HEK293 (cell line): ENCODE measurements around the gene GBF1.

Experiments
- ELK4 ChIP-seq: IDR thresholded peaks from 2 replicates; pipeline ENCODE4 v1.6.1; 2011; ENCODE audit warnings: mild to moderate bottlenecking, low read depth, low read length, borderline replicate concordance
- GLIS1 ChIP-seq: fragments of 450-650 bp; formaldehyde crosslinking; IDR thresholded peaks from 2 replicates; pipeline ENCODE4 v1.5.1; 2016; ENCODE audit warnings: missing biosample characterization, missing genetic modification characterization
- KLF16 ChIP-seq: fragments of 450-650 bp; formaldehyde crosslinking; IDR thresholded peaks from 2 replicates; pipeline ENCODE4 v1.5.1; 2017; ENCODE audit warnings: missing biosample characterization, missing genetic modification characterization
- PATZ1 ChIP-seq: fragments of 450-650 bp; formaldehyde crosslinking; IDR thresholded peaks from 2 replicates; pipeline ENCODE4 v1.5.1; 2016; ENCODE audit warnings: missing biosample characterization, missing genetic modification characterization
- PRDM10 ChIP-seq: fragments of 450-650 bp; formaldehyde crosslinking; IDR thresholded peaks from 2 replicates; pipeline ENCODE4 v1.5.1; 2016; ENCODE audit warnings: missing biosample characterization, missing genetic modification characterization
- PRDM6 ChIP-seq: fragments of 450-650 bp; formaldehyde crosslinking; IDR thresholded peaks from 2 replicates; pipeline ENCODE4 v1.5.1; 2017; ENCODE audit warnings: missing biosample characterization, missing genetic modification characterization
- SCRT1 ChIP-seq: fragments of 450-650 bp; formaldehyde crosslinking; IDR thresholded peaks from 2 replicates; pipeline ENCODE4 v1.5.1; 2016; ENCODE audit warnings: missing biosample characterization, missing genetic modification characterization, borderline replicate concordance
- SP7 ChIP-seq: fragments of 450-650 bp; formaldehyde crosslinking; IDR thresholded peaks from 2 replicates; pipeline ENCODE4 v1.5.1; 2016; ENCODE audit warnings: missing biosample characterization, missing genetic modification characterization
- ZBTB11 ChIP-seq: fragments of 450-650 bp; formaldehyde crosslinking; conservative IDR thresholded peaks from 2 replicates; pipeline ENCODE4 v1.5.1; 2016; ENCODE audit warnings: low read depth, missing biosample characterization, missing genetic modification characterization
- ZBTB20 ChIP-seq: fragments of 450-650 bp; formaldehyde crosslinking; IDR thresholded peaks from 2 replicates; pipeline ENCODE4 v1.5.1; 2016; ENCODE audit warnings: missing biosample characterization, missing genetic modification characterization
- ZEB2 ChIP-seq: fragments of 450-650 bp; formaldehyde crosslinking; IDR thresholded peaks from 2 replicates; pipeline ENCODE4 v1.5.1; 2016; ENCODE audit warnings: missing biosample characterization, missing genetic modification characterization
- ZNF132 ChIP-seq: fragments of 450-650 bp; formaldehyde crosslinking; IDR thresholded peaks from 2 replicates; pipeline ENCODE4 v1.5.1; 2017; ENCODE audit warnings: missing biosample characterization, missing genetic modification characterization, borderline replicate concordance
- ZNF157 ChIP-seq: fragments of 450-650 bp; formaldehyde crosslinking; IDR thresholded peaks from 2 replicates; pipeline ENCODE4 v1.5.1; 2016; ENCODE audit warnings: missing biosample characterization, missing genetic modification characterization
- ZNF184 ChIP-seq: fragments of 450-650 bp; IDR thresholded peaks from 2 replicates; pipeline ENCODE4 v1.5.1; 2018; ENCODE audit warnings: missing biosample characterization, mild to moderate bottlenecking, missing genetic modification characterization
- ZNF518A ChIP-seq: fragments of 450-650 bp; formaldehyde crosslinking; conservative IDR thresholded peaks from 2 replicates; pipeline ENCODE4 v1.5.1; 2016; ENCODE audit warnings: low read depth, missing biosample characterization, missing genetic modification characterization
- ZNF76 ChIP-seq: fragments of 450-650 bp; formaldehyde crosslinking; IDR thresholded peaks from 2 replicates; pipeline ENCODE4; 2016; ENCODE audit warnings: low read depth, missing biosample characterization, missing genetic modification characterization, borderline replicate concordance
- ZSCAN5A ChIP-seq: fragments of 450-650 bp; formaldehyde crosslinking; IDR thresholded peaks from 2 replicates; pipeline ENCODE4 v1.5.1; 2016; ENCODE audit warnings: missing biosample characterization, missing genetic modification characterization

Gene GBF1

GRCh38 chr10:102313221-102313896 is 68.0 kb downstream of the GBF1 start (continued):
- TF ChIP-seq KLF16 (tag by site-specific recombination): no peak
- no peak for TF ChIP-seq SCRT1
- TF ChIP-seq ZNF518A (tag by site-specific recombination): no peak
- TF ChIP-seq SP7 (tag by site-specific recombination): 0 out of 2 replicates have a peak, but pooled peaks have one; percentile 42
- no peak for TF ChIP-seq PRDM10 (tag by site-specific recombination)
- TF ChIP-seq ELK4: no peak
- no peak for TF ChIP-seq ZBTB20 (tag by site-specific recombination)
- no peak for TF ChIP-seq ZBTB11 (tag by site-specific recombination)
- no peak for TF ChIP-seq ZSCAN5A
- no peak for TF ChIP-seq ZNF157 (tag by site-specific recombination)
- no peak; the same call in 1 of the 2 replicates for TF ChIP-seq GLIS1 (tag by site-specific recombination)
- no peak for TF ChIP-seq ZNF184 (tag by site-specific recombination)
- peak; percentile 59 for TF ChIP-seq PRDM6 (tag by site-specific recombination)
- TF ChIP-seq ZNF76 (tag by site-specific recombination): no peak
- TF ChIP-seq ZEB2 (tag by site-specific recombination): no peak
- no peak for TF ChIP-seq PATZ1 (tag by site-specific recombination)
- no peak for TF ChIP-seq ZNF132 (tag by site-specific recombination)
